Stimulated activated CD4-positive, alpha-beta T cell treated with anti-CD3 and anti-CD28 coated beads, Interleukin-12 subunit alpha, Interleukin-12 subunit beta, amount 100 ng/mL, for 24 hours (primary cell): ENCODE measurements around the gene GRIN1.

Experiments used
- DNase-seq, 2 experiments: peaks; one replicate each; pipeline ENCODE4 v3.0.0-alpha.2; 2020; ENCODE audit warnings: low read depth in 2 of 2

Gene GRIN1

DNA sequence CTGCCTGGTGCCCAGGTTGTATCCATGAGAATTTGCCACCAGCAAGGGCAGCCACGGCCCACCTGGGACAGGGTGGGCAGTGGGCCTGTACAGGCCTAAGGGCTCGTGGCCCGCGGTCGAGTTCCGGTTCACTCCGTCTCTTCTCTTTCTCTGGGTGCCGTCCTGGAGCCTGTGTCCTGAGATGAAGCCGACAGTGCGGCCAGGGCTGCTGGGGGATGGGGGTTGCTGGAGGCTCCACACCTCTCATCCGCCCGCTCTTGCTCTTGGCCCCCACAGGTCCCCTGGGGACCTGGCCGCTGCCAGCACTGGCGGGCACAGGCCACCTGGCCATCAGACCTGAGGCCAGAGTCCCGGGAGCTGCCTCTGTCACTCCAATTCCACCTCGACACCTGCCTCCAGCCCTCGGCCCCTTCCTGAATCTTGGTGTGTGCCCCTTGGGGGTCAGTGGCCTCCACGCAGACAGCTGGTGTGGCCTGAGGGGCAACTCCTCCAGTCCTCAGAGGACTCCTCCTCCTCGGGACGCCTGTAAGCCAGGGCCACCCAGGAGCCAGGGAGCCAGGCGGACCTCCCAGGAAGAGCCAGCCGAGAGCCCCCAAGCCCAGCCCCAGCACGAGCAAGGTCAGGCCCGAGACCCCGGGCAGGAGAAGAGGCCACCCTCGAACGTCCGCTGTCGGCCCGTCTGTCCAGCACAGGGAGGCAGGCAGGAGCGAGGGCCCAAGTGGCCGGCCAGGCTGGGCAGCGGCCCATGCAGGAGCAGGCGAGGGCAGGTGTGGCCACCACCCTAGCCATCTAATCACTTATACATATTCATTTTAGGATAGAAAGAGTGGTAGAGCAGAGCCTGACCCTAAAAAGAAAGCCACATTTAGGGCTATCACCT, 25.7 kb downstream of the GRIN1 start:
- no peak for DNase-seq

DNA sequence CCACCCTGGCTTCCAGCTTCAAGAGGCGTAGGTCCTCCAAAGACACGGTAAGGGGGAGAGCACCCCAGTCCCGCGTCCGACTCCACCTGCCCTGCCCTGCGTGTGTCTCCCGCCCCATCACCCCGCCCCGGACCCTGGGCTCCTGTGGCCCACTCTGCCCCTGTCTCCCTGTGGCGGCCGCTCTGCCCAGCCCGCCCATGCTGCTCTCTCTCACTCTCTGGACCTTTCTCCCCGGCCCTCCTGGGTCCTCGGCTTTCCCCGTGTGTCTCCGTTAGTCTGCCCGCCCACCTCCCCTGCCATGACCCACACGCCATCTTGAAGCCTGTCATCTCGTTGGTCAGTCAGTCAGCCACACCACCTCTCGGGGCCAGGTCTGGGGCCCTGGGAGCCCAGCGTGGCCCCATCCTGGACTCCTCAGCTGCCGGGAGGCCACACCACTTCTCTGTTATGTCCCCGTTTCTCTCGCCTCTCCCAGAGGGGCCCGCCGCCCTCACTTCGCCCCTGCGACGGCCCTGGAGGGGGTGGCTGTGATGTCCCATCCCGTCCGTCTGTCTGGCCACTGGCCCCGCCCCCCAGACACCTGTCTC, 26.4 kb downstream of the GRIN1 start:
- no peak for DNase-seq

DNA sequence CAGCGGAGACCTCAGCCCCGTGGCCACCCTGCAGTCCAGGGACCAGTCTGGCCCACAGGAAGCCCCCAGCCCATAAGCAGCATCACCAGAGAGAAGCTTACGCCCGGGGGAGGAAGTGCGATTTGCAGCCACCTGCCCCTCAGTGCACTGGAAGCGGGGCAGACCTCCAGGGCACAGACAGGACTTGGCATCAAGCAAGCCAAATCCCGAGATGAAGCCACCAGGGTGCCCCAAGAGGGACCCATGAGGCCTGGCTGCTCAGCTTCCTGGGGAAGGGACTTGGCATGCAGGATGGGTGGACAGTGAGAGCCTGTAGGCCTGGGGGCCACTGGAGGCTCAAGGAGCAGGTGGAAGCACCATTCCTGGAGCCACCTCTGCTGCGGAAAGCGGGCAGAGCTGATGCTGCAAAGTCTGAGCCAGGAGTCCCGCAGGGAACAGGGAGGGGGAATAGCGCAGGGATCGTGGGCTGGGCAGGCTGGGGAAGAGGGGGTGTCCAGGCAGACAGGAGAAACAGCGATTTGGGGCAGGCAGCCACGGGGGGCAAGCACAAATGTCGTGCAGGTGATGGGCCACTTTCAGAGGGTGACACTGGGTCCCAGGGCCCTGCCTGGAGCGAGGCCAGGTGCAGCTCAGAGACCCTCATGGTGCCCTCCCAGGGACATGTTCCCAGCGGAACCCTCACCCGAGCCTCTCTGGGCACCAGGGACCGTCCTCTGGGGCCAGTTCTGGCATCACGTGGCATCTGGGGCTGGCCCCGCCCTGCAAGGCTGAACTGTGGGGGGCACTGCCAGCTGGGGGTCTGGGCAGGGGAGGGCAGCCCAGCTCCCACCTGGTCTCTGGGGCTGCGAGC, 27.7 kb downstream of the GRIN1 start:
- DNase-seq, result no peak

GRCh38 chr9:137167277-137167746, 28.4 kb downstream of the GRIN1 start:
- DNase-seq, result no peak

DNA sequence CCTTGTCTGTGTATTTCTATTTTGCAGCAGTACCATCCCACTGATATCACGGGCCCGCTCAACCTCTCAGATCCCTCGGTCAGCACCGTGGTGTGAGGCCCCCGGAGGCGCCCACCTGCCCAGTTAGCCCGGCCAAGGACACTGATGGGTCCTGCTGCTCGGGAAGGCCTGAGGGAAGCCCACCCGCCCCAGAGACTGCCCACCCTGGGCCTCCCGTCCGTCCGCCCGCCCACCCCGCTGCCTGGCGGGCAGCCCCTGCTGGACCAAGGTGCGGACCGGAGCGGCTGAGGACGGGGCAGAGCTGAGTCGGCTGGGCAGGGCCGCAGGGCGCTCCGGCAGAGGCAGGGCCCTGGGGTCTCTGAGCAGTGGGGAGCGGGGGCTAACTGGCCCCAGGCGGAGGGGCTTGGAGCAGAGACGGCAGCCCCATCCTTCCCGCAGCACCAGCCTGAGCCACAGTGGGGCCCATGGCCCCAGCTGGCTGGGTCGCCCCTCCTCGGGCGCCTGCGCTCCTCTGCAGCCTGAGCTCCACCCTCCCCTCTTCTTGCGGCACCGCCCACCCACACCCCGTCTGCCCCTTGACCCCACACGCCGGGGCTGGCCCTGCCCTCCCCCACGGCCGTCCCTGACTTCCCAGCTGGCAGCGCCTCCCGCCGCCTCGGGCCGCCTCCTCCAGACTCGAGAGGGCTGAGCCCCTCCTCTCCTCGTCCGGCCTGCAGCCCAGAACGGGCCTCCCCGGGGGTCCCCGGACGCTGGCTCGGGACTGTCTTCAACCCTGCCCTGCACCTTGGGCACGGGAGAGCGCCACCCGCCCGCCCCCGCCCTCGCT, 29.0 kb downstream of the GRIN1 start:
- DNase-seq, result no peak

DNA sequence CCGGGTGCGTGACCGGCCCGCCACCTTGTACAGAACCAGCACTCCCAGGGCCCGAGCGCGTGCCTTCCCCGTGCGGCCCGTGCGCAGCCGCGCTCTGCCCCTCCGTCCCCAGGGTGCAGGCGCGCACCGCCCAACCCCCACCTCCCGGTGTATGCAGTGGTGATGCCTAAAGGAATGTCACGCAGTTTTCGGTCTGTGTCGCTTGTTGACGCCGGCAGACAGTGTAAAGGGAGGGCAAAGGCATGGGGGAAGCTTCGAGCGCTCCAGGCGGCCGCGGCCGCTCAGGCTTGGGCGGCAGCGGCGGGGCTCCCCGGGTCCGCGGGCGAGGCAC, 29.6 kb downstream of the GRIN1 start:
- DNase-seq, result no peak

DNA sequence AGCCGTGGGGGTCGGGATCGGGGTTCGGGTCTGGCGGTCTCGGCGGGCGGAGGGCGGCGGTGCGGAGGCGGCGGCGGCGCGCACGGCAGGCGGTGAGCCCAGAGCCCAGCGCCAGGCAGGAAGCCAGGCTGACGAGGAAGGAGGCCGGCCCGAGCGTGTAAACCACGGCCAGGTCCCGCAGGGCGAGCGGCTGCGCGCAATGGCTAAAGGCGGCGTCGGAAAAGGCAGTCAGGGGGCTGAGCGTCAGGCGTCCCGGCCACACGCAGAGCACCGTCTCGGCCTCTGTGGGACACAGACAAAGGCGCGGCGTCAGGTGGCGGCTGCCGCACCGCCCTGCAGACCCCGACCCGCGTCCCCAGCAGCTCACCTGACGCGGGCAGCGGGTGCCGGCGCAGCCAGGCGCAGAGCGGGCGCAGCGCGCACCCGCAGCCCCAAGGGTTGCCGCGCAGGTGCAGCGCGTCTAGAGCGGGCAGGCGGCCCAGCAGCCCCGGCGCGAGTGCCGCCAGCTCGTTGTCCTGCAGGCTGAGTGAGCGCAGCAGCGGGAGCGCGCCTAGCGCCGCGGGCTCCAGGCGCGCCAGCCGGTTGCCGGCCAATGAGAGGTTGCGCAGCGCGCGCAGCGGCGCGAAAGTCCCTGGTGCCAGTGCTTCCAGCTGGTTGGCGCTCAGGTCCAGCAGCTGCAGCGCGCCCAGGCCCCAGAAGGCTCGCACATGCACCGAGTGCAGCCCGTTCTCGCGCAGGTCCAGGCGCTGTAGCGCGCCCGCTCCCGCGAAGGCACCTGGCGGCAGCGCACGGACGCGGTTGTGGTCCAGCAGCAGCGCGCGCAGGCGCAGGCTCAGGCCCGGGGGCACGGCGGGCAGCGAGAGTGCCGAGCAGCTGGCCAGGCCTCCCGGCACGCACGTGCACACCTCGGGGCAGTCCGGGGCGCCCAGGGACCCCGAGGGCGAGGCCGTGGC, 30.2 kb downstream of the GRIN1 start:
- DNase-seq, result no peak

DNA sequence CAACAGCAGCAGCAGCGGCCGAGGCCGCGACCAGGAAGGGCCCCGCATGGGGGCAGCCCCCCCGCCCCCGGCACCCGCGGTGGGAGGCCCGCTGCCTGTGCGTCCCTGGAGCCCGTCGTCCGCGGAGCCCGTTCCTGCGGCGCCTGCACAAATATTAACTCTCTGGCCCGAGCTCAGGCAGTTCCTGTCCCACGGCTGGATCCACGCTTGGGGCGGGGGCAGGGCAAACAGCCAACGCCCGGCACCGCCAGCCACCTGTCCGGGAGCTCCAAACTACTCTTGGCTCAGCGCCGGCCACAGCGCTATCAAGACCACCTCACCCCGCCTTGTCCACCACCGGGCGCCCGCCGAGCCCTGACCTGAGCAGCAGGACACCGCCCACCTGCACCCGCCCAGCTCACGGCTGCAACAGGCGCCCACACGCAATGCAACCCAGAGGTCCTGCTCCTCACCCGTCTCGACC, 31.0 kb downstream of the GRIN1 start, which contains the start of gene LRRC26:
Gene LRRC26, minus strand, starts transcription at position 156 of the 463 bp plus-strand sequence. Its CDS starts 108 bp downstream, at position 48.
- no peak for DNase-seq

DNA sequence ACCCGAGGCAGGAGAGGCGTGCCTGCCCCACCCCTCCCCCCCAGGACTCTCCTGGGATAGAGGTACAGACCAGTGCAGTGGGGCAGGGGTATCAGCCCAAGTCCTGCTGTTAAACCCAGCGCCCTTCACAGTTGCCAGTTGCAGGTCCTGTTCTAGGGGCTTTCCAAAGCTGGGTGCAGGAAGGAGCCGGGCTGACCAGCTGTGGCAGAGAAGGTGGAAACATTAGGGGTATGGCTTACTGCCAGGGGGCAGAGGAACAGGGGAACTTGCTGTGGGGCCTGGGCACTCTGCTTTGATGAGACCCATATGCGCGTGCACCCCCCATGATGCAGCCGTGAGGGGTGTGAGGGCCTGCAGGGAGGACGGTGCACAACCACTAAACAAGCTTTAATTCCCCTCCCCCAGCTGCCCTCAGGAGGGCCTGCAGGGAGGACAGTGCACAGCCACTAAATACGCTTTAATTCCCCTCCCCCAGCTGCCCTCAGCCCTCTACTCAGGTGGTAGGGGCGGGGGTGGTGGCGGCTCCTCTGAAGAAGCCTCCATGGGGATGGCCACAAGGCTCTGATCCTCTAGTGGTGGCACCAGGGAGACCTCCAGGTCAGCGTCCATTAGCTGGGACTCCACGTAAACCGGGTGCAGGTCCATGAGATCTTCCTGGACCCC, 31.7 kb downstream of the GRIN1 start:
- no peak for DNase-seq

GRCh38 chr9:137171149-137171900, 32.4 kb downstream of the GRIN1 start:
- DNase-seq, result no peak

GRCh38 chr9:137172901-137173795, 34.2 kb downstream of the GRIN1 start:
- no peak for DNase-seq

DNA sequence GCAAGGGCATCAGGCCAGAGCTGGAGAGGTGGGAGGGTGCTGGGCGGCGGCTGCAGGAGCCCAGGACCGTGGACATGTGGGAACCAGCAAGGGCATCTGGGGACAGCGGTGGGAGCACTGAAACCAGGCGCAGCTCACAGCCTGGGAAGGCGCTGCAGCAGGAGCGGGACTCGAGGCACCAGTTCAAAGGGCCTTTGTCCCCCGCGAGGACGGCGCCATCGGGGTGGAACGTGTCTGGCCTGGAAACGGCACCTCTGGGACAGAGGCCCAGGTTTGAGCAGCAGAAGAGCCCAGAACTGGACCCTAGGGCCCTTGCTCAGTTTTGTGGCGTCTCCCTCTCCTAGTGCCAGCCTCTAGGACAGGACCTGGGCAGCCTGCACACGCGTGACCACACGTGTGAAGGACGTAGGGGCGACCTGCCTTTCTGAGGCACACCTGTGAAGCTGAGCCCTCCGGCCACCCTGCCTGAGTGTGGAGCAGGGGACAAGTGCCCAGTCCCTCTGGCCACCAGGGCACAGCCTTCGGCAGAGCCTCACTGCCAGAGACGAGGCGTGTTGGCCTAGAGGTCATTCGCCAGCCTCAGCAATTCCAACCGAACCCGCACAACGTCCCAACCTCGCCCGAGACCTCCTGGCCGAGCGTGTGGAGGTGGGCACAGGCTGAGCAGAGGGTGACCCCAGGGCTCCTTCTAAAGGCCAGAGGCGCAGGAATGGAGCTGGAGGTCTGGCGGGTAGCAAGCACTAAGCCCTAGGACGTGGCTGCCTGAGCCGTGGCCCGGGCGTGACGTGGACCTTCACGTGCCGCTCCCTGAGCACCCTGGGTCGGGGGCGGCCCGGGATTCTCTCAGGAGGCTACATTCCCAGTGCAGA, 35.1 kb downstream of the GRIN1 start:
- DNase-seq, result no peak

DNA sequence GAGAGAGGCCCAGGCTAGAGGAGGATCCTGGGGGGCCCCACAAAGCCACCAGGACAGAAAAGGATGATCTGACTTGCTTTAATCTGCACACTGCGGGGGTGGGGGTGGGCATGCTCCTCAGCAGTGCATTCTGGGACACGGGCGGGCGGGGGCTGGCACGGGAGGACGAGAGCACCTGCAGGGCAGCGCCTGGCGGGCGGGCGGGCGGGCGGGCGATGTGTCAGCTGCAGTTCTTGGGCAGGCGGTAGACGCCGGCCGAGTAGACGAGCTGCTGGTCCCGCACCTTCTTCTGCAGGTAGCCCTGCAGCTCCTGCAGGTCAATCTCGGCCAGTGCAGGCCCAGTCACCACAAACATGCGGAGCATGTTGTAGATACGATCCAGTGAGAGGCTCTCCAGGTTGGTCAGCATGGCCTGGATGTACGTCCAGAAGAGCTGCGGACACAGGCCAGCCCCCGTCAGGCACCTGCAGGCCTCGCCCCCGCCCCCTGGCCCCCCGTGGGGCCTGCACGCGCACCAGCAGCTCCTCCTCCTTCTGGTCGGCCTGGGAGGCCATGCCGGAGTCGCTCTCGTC, 35.9 kb downstream of the GRIN1 start:
- no peak for DNase-seq

GRCh38 chr9:137175345-137175961, 36.5 kb downstream of the GRIN1 start:
- no peak for DNase-seq

DNA sequence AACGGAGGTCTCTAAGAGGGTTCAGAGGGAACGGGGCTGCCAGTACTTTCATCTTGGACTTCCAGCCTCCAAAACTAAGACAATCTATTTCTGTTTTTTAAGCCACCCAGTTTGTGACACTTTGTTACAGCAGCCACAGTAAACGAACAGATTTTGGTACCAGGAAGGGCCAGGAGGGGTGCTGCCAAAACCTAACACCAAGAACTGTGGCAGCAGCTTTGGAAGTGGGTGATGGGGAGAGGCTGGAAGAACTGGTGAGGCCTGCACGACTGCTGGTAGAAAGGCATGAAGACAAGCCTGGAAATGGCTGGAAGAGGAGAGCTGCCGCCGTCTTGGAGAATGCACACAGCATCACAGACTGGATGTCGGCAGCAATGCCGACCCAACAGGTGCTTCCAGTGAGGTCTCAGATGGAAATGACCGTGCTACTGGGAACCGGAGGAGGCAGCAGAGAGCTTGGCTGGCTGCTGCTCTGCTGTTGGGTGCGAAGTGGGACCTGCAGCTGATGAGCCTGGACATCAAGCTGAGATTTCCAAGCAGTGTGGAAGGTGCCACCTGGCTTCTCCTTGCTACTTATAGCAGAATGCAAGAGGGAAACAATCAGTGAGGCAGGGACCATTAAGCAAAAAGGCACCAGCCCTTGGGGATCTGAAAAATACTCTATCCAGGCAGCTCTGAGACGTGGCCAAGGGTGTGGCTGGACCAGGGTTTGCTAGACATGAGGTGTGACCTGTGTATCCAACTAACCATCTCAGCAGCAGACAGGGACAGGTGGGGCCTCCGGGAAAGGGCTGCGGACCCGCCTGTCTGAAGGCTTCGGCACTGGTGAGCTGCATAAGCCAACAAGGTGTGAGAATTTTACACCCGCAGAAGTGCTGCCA, 37.6 kb downstream of the GRIN1 start:
- peak in 1 of 2 experiments; percentile 21 for DNase-seq
